Neural progenitor cell (in vitro differentiated cells): ENCODE data around the gene WDPCP.

ENCODE experiments used
- CTCF ChIP-seq: fragments of 200-600 bp; sonication (generic); IDR thresholded peaks from 2 replicates; pipeline ENCODE4 v1.5.1; 2017; ENCODE audit warnings: antibody characterized with exemption, mild to moderate bottlenecking
- EZH2 ChIP-seq: fragments of 200-600 bp; sonication (generic); IDR thresholded peaks from 2 replicates; pipeline ENCODE4 v1.6.1; 2017; ENCODE audit warnings: antibody characterized with exemption, mild to moderate bottlenecking, moderate library complexity
- EZH2phosphoT487 ChIP-seq: fragments of 200-600 bp; sonication (generic); IDR thresholded peaks from 2 replicates; pipeline ENCODE4 v1.6.1; 2017; ENCODE audit warnings: antibody characterized with exemption

DNA sequence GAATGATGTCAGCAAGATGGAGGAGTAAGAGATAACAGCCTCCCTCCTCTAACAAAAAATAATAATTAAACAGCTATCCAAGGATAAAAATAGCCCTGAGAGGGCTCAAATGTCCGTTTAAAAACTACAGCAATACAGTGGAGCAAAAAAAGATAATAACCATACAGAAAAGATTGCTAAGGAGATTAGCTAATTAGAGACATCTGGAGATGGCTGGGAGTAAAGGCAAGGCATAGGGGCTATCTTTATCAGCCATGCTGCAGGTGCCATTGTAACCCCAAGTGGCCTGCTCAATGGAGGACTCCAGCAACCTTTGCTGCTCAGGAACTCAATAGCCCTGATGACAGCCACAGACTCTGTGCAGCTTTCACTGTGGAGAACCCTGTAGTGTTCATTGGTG is 43.2 kb upstream of the WDPCP start:
- TF ChIP-seq EZH2phosphoT487 = no peak
- no peak for TF ChIP-seq CTCF
- TF ChIP-seq EZH2 = no peak
